Measurements from ENCODE around the gene GLI2. TPM values are rescaled to one million over a fixed set of nuclear protein-coding genes. Genes with fewer than 3 reads are reported as not detected.

GLI2 gene
- total and polyA plus RNA-seq, 2 of the 8 experiments (the other 6 are each of a cell fraction or from before 2014, with no cell fraction given): 18.4 to 46.9 TPM

DNA sequence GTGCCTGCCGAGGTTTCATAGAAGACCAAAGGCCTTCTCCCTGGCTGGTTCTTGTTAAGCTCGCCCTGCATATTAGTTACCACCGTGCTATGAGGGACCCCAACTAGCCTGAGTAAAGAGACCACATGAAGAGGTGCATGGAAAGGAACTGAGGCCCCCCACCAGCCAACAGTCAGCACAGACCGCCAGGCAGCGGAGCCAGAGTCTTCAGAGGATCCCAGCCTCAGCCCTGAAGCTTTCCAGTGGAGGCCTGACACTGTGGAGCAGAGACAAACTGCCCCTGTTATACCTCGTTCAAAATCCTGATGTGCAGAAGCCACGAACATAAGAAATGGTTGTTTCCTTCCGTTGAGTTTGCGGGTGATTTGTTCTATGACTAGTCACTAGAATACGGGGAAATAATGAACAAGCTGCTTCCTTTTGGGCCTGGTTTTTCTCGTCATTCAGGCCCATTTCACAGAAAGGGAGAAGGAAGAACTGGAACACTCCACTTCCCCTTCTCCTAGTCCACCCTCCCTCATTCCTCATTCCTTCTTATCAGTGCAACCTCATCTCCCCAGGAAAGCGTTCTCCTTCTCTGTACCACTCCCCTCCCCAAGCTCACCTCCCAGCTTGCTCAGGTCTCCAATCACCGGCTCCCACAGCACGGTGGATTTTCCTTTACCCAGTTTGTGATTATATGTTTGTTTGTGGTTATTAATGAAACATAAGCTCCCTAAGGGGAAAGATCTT is 3.0 kb upstream of the GLI2 start:
- Histone ChIP-seq H2BK5ac (ENCODE audit: low read depth, low read length) (no peak overlapping the region), H3K4ac (replicated peaks; ENCODE audit: insufficient read length, low read depth, low read length) (no peak overlapping the region), H2AFZ (ENCODE audit: low read length) (no peak overlapping the region), H3K9me3 (ENCODE audit: insufficient read depth in 2 of 2, low read depth in 1 of 2, low read length in 1 of 2) (no peaks in the 10 kb centered on the region), H3K4me1 (replicated peaks in 1 of 4; ENCODE audit: control insufficient read depth in 3 of 4, insufficient read depth in 4 of 4, low read length in 3 of 4) (peaks cover 0 to 11% (median 1%) of the 10 kb centered on the region in 4 experiments; a peak in 4 of 7 replicates), H3K4me3 (ENCODE audit: extremely low read depth in 1 of 4, insufficient read depth in 2 of 4, low read depth in 3 of 4, low read length in 4 of 4) (no peak overlapping the region), H3K18ac (ENCODE audit: extremely low read depth, low read length) (no peak overlapping the region), H2BK15ac (ENCODE audit: low read length) (no peak overlapping the region), H2BK120ac (replicated peaks; ENCODE audit: low read depth, low read length) (no peak overlapping the region), H3K14ac (ENCODE audit: insufficient read length) (no peak overlapping the region), H3K36me3 (ENCODE audit: control insufficient read depth in 2 of 4, insufficient read depth in 4 of 4, low read length in 3 of 4) (no peaks in the 10 kb centered on the region; a peak in 2 of 8 replicates), H3K79me1 (ENCODE audit: low read depth, low read length) (0 out of 2 replicates have a peak, but pooled peaks cover under 1% of the 10 kb centered on the region), H2AK5ac (ENCODE audit: low read depth, low read length) (no peak overlapping the region), H3K4me2 (ENCODE audit: insufficient read depth in 1 of 2, low read depth in 2 of 2, low read length in 2 of 2) (no peak overlapping the region), H3K23me2 (ENCODE audit: low read depth, low read length) (peaks cover 16% of the 10 kb centered on the region; the same call in 1 of the 2 replicates), H3K56ac (replicated peaks; ENCODE audit: insufficient read length, low read depth, low read length) (no peak overlapping the region), H2BK12ac (ENCODE audit: low read depth, low read length) (no peak overlapping the region), H3K9ac (replicated peaks in 1 of 4; ENCODE audit: extremely low read depth in 1 of 4, low read depth in 3 of 4, low read length in 3 of 4) (no peak overlapping the region), H4K5ac (ENCODE audit: insufficient read length, low read depth, low read length) (no peak overlapping the region), H3K27ac (ENCODE audit: low read depth, low read length) (no peak overlapping the region), H4K8ac (ENCODE audit: extremely low read depth, insufficient read depth, low read length) (no peak overlapping the region), H3K27me3 (replicated peaks in 1 of 4; ENCODE audit: control insufficient read depth in 3 of 4, extremely low read depth in 1 of 4, insufficient read depth in 3 of 4, low read length in 3 of 4) (no peaks in the 10 kb centered on the region; a peak in 1 of 7 replicates), H4K91ac (replicated peaks; ENCODE audit: insufficient read length, low read length) (no peak overlapping the region), H3K23ac (ENCODE audit: insufficient read length) (no peak overlapping the region), H2BK20ac (ENCODE audit: low read length) (no peak overlapping the region), H4K20me1 (replicated peaks in 1 of 2; ENCODE audit: control insufficient read depth in 1 of 2, insufficient read depth in 2 of 2, low read length in 2 of 2) (no peaks in the 10 kb centered on the region), H3K79me2 (ENCODE audit: control insufficient read depth in 1 of 2, insufficient read depth in 2 of 2, low read length in 2 of 2) (peaks cover 0 to 10% of the 10 kb centered on the region in 2 experiments; a peak in 2 of 4 replicates)
- DNase-seq (ENCODE audit: low read depth in 1 of 2, low spot score in 2 of 2): no peak
- no peak for FAIRE-seq
- 81% methylated on average over 14 of the region's 14 CpGs; no CpG with 5 or more reads in 1 of the 2 experiments for WGBS, 2 experiments (ENCODE audit: extremely low coverage in 1 of 2, insufficient coverage in 1 of 2, insufficient read length in 1 of 2, insufficient replicate concordance in 2 of 2, low coverage in 1 of 2, low lambda C conversion rate in 2 of 2, missing lambda C conversion rate in 1 of 2)
- TF ChIP-seq HDAC6 (IDR thresholded peaks at IDR 0.05; ENCODE audit: low read depth, low read length): no peak
- no peak for TF ChIP-seq BRCA1 (IDR thresholded peaks at IDR 0.05; ENCODE audit: low read depth, low read length)
- no peak for TF ChIP-seq HDAC2 (IDR thresholded peaks at IDR 0.05; ENCODE audit: borderline replicate concordance in 1 of 2, low read depth in 2 of 2, low read length in 2 of 2)
- no peak for TF ChIP-seq YY1 (IDR thresholded peaks at IDR 0.05; ENCODE audit: low read depth, low read length)
- no peak for TF ChIP-seq TAF7 (optimal IDR thresholded peaks at IDR 0.05; ENCODE audit: borderline replicate concordance, low read depth, low read length)
- TF ChIP-seq KDM4A (IDR thresholded peaks at IDR 0.05; ENCODE audit: low read depth, low read length, severe bottlenecking): no peak
- TF ChIP-seq NRF1 (IDR thresholded peaks at IDR 0.05; ENCODE audit: low read depth, low read length): no peak
- no peak for TF ChIP-seq RAD21 (IDR thresholded peaks at IDR 0.05 in 1 of 2, conservative IDR thresholded peaks at IDR 0.05 in 1 of 2; ENCODE audit: low read depth in 2 of 2, low read length in 2 of 2)
- TF ChIP-seq JUN (IDR thresholded peaks at IDR 0.05; ENCODE audit: low read depth, low read length): no peak
- TF ChIP-seq CHD1 (IDR thresholded peaks at IDR 0.05; ENCODE audit: low read depth, low read length): no peak
- ChIA-PET POLR2A (ENCODE audit: partially characterized antibody) (interaction anchor here (0.9 to 2.0 kb wide), 4 partner anchors 8 to 342 kb away, joined by 3 to 5 read pairs (median 3); no protein-coding TSS in a partner anchor), CTCF (ENCODE audit: partially characterized antibody) (interaction anchor here (0.6 to 1.7 kb wide), 8 partner anchors 21 to 226 kb away, joined by 3 to 10 read pairs (median 4); no protein-coding TSS in a partner anchor)

Data from H1 (cell line).